H1 (cell line): ENCODE results near the gene GCFC2. TPM values are rescaled to one million over a fixed set of nuclear protein-coding genes. Genes with fewer than 3 reads are reported as not detected.

Experiments used
- CTCF ChIA-PET: fragments of 300-600 bp; sonication (Branson Sonifier 250); formaldehyde crosslinking; loops from one replicate; lab custom pipeline; 2021; ENCODE audit not compliant: partially characterized antibody; lab: Charles Lee
- POLR2A ChIA-PET: fragments of 300-600 bp; sonication (Branson Sonifier 250); formaldehyde crosslinking; loops from one replicate; lab custom pipeline; 2021; ENCODE audit warnings: inconsistent platforms; ENCODE audit not compliant: partially characterized antibody; lab: Charles Lee
- DNase-seq, 2 experiments: peaks; one replicate each; pipeline versions ENCODE4 v3.0.0 to v3.0.0-alpha.2; 2010 to 2022; ENCODE audit warnings: low spot score in 2 of 2, low read depth in 1 of 2, mixed read lengths in 1 of 2
- FAIRE-seq: peaks from 2 replicates; lab custom pipeline; 2011; peaks lifted over from hg19 to GRCh38; lab: Jason Lieb, UNC
- H2AFZ ChIP-seq: 2 replicates; pipeline ENCODE4 v1.8.1; 2012; ENCODE audit warnings: low read length, inconsistent platforms
- H2AK5ac ChIP-seq: 2 replicates; pipeline ENCODE4 v1.6.1; 2013; ENCODE audit warnings: low read depth, low read length
- H2BK120ac ChIP-seq: replicated peaks from 2 replicates; pipeline ENCODE3; 2013; ENCODE audit warnings: low read depth, low read length, inconsistent platforms
- H2BK12ac ChIP-seq: 2 replicates; pipeline ENCODE4 v1.6.1; 2013; ENCODE audit warnings: low read depth, low read length
- H2BK15ac ChIP-seq: 2 replicates; pipeline ENCODE4 v1.6.1; 2013; ENCODE audit warnings: low read length
- H2BK20ac ChIP-seq: 2 replicates; pipeline ENCODE4 v1.6.1; 2013; ENCODE audit warnings: low read length
- H2BK5ac ChIP-seq: 2 replicates; pipeline ENCODE4 v1.6.1; 2013; ENCODE audit warnings: low read depth, low read length
- H3K14ac ChIP-seq: 2 replicates; pipeline ENCODE4 v1.6.1; 2013; ENCODE audit warnings: inconsistent platforms; ENCODE audit not compliant: insufficient read length
- H3K18ac ChIP-seq: 2 replicates; pipeline ENCODE4 v1.6.1; 2013; ENCODE audit warnings: low read length; ENCODE audit errors: extremely low read depth
- H3K23ac ChIP-seq: 2 replicates; pipeline ENCODE4 v1.6.1; 2013; ENCODE audit warnings: inconsistent platforms; ENCODE audit not compliant: insufficient read length
- H3K23me2 ChIP-seq: 2 replicates; pipeline ENCODE4 v1.6.1; 2013; ENCODE audit warnings: low read depth, low read length
- H3K27ac ChIP-seq: 2 replicates; pipeline ENCODE4 v1.6.1; 2011; ENCODE audit warnings: low read depth, low read length, inconsistent platforms
- H3K27me3 ChIP-seq, 4 experiments: replicated peaks in 1 of 4; 1 replicate in 1 of 4; 2 replicates in 3 of 4; pipeline versions ENCODE4 v1.6.1 to v1.8.1; 2011 to 2013; ENCODE audit warnings: low read length in 3 of 4, mild to moderate bottlenecking in 3 of 4, inconsistent platforms in 2 of 4, mixed read lengths in 2 of 4, moderate library complexity in 1 of 4; ENCODE audit not compliant: control insufficient read depth in 3 of 4, insufficient read depth in 3 of 4; ENCODE audit errors: extremely low read depth in 1 of 4
- H3K36me3 ChIP-seq, 4 experiments: 2 replicates each; pipeline versions ENCODE4 v1.6.1 to v1.8.1; 2011 to 2013; ENCODE audit warnings: mild to moderate bottlenecking in 4 of 4, low read length in 3 of 4, moderate library complexity in 2 of 4, control low read depth in 1 of 4, inconsistent platforms in 1 of 4; ENCODE audit not compliant: insufficient read depth in 4 of 4, control insufficient read depth in 2 of 4
- H3K4ac ChIP-seq: replicated peaks from 2 replicates; pipeline ENCODE3; 2013; ENCODE audit warnings: low read length, low read depth, mixed read lengths, inconsistent platforms; ENCODE audit not compliant: insufficient read length
- H3K4me1 ChIP-seq, 4 experiments: replicated peaks in 1 of 4; 1 replicate in 1 of 4; 2 replicates in 3 of 4; pipeline versions ENCODE4 v1.6.1 to v1.8.1; 2011 to 2013; ENCODE audit warnings: low read length in 3 of 4, inconsistent platforms in 2 of 4, mixed read lengths in 1 of 4; ENCODE audit not compliant: insufficient read depth in 4 of 4, control insufficient read depth in 3 of 4
- H3K4me2 ChIP-seq, 2 experiments: 2 replicates each; pipeline versions ENCODE4 v1.6.1 to v1.8.1; 2011 to 2013; ENCODE audit warnings: low read depth in 2 of 2, low read length in 2 of 2, control low read depth in 1 of 2, inconsistent platforms in 1 of 2, mild to moderate bottlenecking in 1 of 2; ENCODE audit not compliant: insufficient read depth in 1 of 2
- H3K4me3 ChIP-seq, 4 experiments: fragments of 200-600, 300-600 bp in 1 of 4; sonication (generic), shearing (Covaris generic), sonication (Bioruptor Twin) in 1 of 4; 2 replicates each; pipeline versions ENCODE4 v1.5.1 to v1.8.1; 2011 to 2016; ENCODE audit warnings: low read length in 4 of 4, low read depth in 3 of 4, control low read depth in 2 of 4, inconsistent platforms in 2 of 4, mild to moderate bottlenecking in 2 of 4, mixed read lengths in 1 of 4, moderate library complexity in 1 of 4; ENCODE audit not compliant: insufficient read depth in 2 of 4; ENCODE audit errors: extremely low read depth in 1 of 4
- H3K56ac ChIP-seq: replicated peaks from 2 replicates; pipeline ENCODE3; 2013; ENCODE audit warnings: low read depth, mild to moderate bottlenecking, mixed read lengths, low read length, inconsistent platforms; ENCODE audit not compliant: insufficient read length
- H3K79me1 ChIP-seq: 2 replicates; pipeline ENCODE4 v1.6.1; 2013; ENCODE audit warnings: low read depth, low read length, control low read depth
- H3K79me2 ChIP-seq, 2 experiments: 2 replicates each; pipeline versions ENCODE4 v1.6.1 to v1.8.1; 2012 to 2013; ENCODE audit warnings: low read length in 2 of 2, mild to moderate bottlenecking in 2 of 2, inconsistent platforms in 1 of 2; ENCODE audit not compliant: insufficient read depth in 2 of 2, control insufficient read depth in 1 of 2
- H3K9ac ChIP-seq, 4 experiments: replicated peaks in 1 of 4; 1 replicate in 1 of 4; 2 replicates in 3 of 4; pipeline versions ENCODE4 v1.6.1 to v1.8.1; 2011 to 2013; ENCODE audit warnings: low read depth in 3 of 4, low read length in 3 of 4, control low read depth in 2 of 4, mild to moderate bottlenecking in 2 of 4, moderate library complexity in 2 of 4, inconsistent platforms in 1 of 4; ENCODE audit errors: extremely low read depth in 1 of 4
- H3K9me3 ChIP-seq, 2 experiments: 2 replicates each; pipeline versions ENCODE4 v1.6.1 to v1.8.1; 2012 to 2013; ENCODE audit warnings: mild to moderate bottlenecking in 2 of 2, moderate library complexity in 2 of 2, control low read depth in 1 of 2, inconsistent platforms in 1 of 2, low read depth in 1 of 2, low read length in 1 of 2, mixed read lengths in 1 of 2; ENCODE audit not compliant: insufficient read depth in 2 of 2
- H4K20me1 ChIP-seq, 2 experiments: replicated peaks in 1 of 2; 2 replicates each; pipeline versions ENCODE3 to v1.8.1; 2011 to 2013; ENCODE audit warnings: inconsistent platforms in 2 of 2, low read length in 2 of 2, mild to moderate bottlenecking in 1 of 2; ENCODE audit not compliant: insufficient read depth in 2 of 2, control insufficient read depth in 1 of 2
- H4K5ac ChIP-seq: 2 replicates; pipeline ENCODE4 v1.6.1; 2013; ENCODE audit warnings: low read length, low read depth, mixed read lengths, inconsistent platforms; ENCODE audit not compliant: insufficient read length
- H4K8ac ChIP-seq: 2 replicates; pipeline ENCODE4 v1.8.0; 2013; ENCODE audit warnings: mild to moderate bottlenecking, moderate library complexity, low read length, inconsistent platforms; ENCODE audit not compliant: insufficient read depth; ENCODE audit errors: extremely low read depth
- H4K91ac ChIP-seq: replicated peaks from 2 replicates; pipeline ENCODE3; 2013; ENCODE audit warnings: low read length, mixed read lengths, inconsistent platforms; ENCODE audit not compliant: insufficient read length
- CBX5 ChIP-seq: fragments of 300-800, 300-1000 bp; sonication (generic); IDR thresholded peaks from 2 replicates; pipeline ENCODE4 v1.7.1; 2016; ENCODE audit warnings: antibody characterized with exemption, low read length, low read depth
- CBX8 ChIP-seq: fragments of 300-800, 300-1000 bp; sonication (generic); IDR thresholded peaks from 2 replicates; pipeline ENCODE4 v1.7.1; 2016; ENCODE audit warnings: low read depth, low read length, borderline replicate concordance
- CTBP2 ChIP-seq: IDR thresholded peaks from 2 replicates; pipeline ENCODE4 v1.7.0; 2011; ENCODE audit warnings: borderline replicate concordance, mild to moderate bottlenecking, moderate library complexity, mixed read lengths, low read length; ENCODE audit not compliant: insufficient read depth, insufficient read length
- GABPA ChIP-seq: IDR thresholded peaks from 2 replicates; pipeline ENCODE4 v1.6.1; 2011; ENCODE audit warnings: mild to moderate bottlenecking, low read length, moderate library complexity, borderline replicate concordance; ENCODE audit not compliant: insufficient read depth
- HDAC6 ChIP-seq: IDR thresholded peaks from one replicate; pipeline ENCODE4 v1.7.1; 2012; ENCODE audit warnings: low read depth, mild to moderate bottlenecking, inconsistent platforms, low read length, moderate library complexity
- KDM4A ChIP-seq: IDR thresholded peaks from one replicate; pipeline ENCODE4 v1.7.1; 2012; ENCODE audit warnings: low read depth, mild to moderate bottlenecking, moderate library complexity, low read length, inconsistent platforms; ENCODE audit not compliant: severe bottlenecking
- RXRA ChIP-seq: IDR thresholded peaks from 2 replicates; pipeline ENCODE4 v1.6.1; 2011; ENCODE audit warnings: low read depth, mild to moderate bottlenecking, low read length, moderate library complexity; ENCODE audit not compliant: insufficient read depth
- SAP30 ChIP-seq: fragments of 300-600 bp; sonication (generic); IDR thresholded peaks from 2 replicates; pipeline ENCODE4 v1.7.1; 2012; ENCODE audit warnings: low read length, moderate library complexity, mild to moderate bottlenecking, inconsistent platforms; ENCODE audit not compliant: insufficient read depth, insufficient replicate concordance
- SIN3A ChIP-seq, 2 experiments: IDR thresholded peaks in 1 of 2; conservative IDR thresholded peaks in 1 of 2; 2 replicates each; pipeline ENCODE4 v1.6.1; 2011 to 2012; ENCODE audit warnings: low read length in 2 of 2, improper control_type of control experiment in 1 of 2, low read depth in 1 of 2, mild to moderate bottlenecking in 1 of 2
- SP2 ChIP-seq: IDR thresholded peaks from 2 replicates; pipeline ENCODE4 v1.6.1; 2012; ENCODE audit warnings: mild to moderate bottlenecking, low read length, inconsistent platforms
- SUZ12 ChIP-seq: fragments of 200-600 bp; sonication (generic); IDR thresholded peaks from 2 replicates; pipeline ENCODE4 v1.6.1; 2012; ENCODE audit warnings: mild to moderate bottlenecking, inconsistent platforms, low read length, moderate library complexity, mixed read lengths
- TAF7 ChIP-seq: optimal IDR thresholded peaks from 2 replicates; pipeline ENCODE3; 2011; ENCODE audit warnings: low read depth, mild to moderate bottlenecking, inconsistent platforms, low read length, moderate library complexity, borderline replicate concordance
- WGBS, 2 experiments: shearing (Covaris generic) in 1 of 2; methylation state at CpG; one replicate each; pipeline versions ENCODE4 v1.1.6 to v1.1.7; 2013 to 2015; ENCODE audit warnings: low lambda C conversion rate in 2 of 2, mixed read lengths in 2 of 2, inconsistent platforms in 1 of 2, low coverage in 1 of 2, missing lambda C conversion rate in 1 of 2; ENCODE audit not compliant: insufficient replicate concordance in 2 of 2, insufficient coverage in 1 of 2, insufficient read length in 1 of 2; ENCODE audit errors: extremely low coverage in 1 of 2, missing lambda C conversion rate in 1 of 2; 5-methylcytosine and 5-hydroxymethylcytosine counted together
- polyA plus RNA-seq, 7 experiments: library from polyadenylated mRNA; depleted of rRNA in 3 of 7; stranded (reverse) in 5 of 7; unstranded in 2 of 7; fragments of >200 nt in 5 of 7; fragments of 200-250 nt in 2 of 7; gene quantifications; 1 replicate in 5 of 7; 2 replicates in 1 of 7; 4 replicates in 1 of 7; pipeline versions ENCODE4 v1.2.1 to v1.2.3, GENCODE V29; 2011 to 2013; ENCODE audit warnings: missing spikeins in 2 of 7, mixed read lengths in 2 of 7
- total RNA-seq: library from RNA; stranded (reverse); fragmentation: NEBNext Ultra II Directional; extraction: Animal tissue kit (Norgen Biotek cat#: 25700); gene quantifications from 2 replicates; pipeline ENCODE4 v1.2.1, GENCODE V29; 2021

The GCFC2 gene
- total and polyA plus RNA-seq, 2 of the 8 experiments (the other 6 are each of a cell fraction or from before 2014, with no cell fraction given): 5.6 to 19.1 TPM

GRCh38 chr2:75709297-75709696 lies 1.4 kb downstream of the GCFC2 start:
- no peak overlapping the region for H3K4ac ChIP-seq
- H2BK120ac ChIP-seq: no peak overlapping the region
- H2BK20ac ChIP-seq: no peak overlapping the region
- POLR2A ChIA-PET: interaction anchor here (1.4 kb wide), 1 partner anchor 33 kb away, joined by 4 read pairs; no protein-coding TSS in a partner anchor
- no peak overlapping the region for H2AFZ ChIP-seq
- no peak overlapping the region for H3K18ac ChIP-seq
- WGBS, 2 experiments: 84% methylated on average over 3 of the region's 3 CpGs; no CpG with 5 or more reads in 1 of the 2 experiments
- no peak overlapping the region for H3K27ac ChIP-seq
- no peak overlapping the region for H2BK12ac ChIP-seq
- no peak overlapping the region for H2BK5ac ChIP-seq
- H3K79me1 ChIP-seq: 0 out of 2 replicates have a peak, but pooled peaks cover 2% of the 10 kb centered on the region
- H3K23me2 ChIP-seq: no peaks in the 10 kb centered on the region; the same call in 1 of the 2 replicates
- H4K8ac ChIP-seq: no peak overlapping the region
- H3K23ac ChIP-seq: no peak overlapping the region
- FAIRE-seq: no peak
- H3K36me3 ChIP-seq: peaks cover 2 to 18% (median 6%) of the 10 kb centered on the region in 4 experiments; a peak in 2 of 8 replicates
- H4K91ac ChIP-seq: no peak overlapping the region
- H4K20me1 ChIP-seq: no peaks in the 10 kb centered on the region
- no peaks in the 10 kb centered on the region for H3K27me3 ChIP-seq
- no peak overlapping the region for H2AK5ac ChIP-seq
- DNase-seq: no peak
- H3K9me3 ChIP-seq: no peaks in the 10 kb centered on the region; a peak in 1 of 4 replicates
- peaks cover 0 to 4% (median 2%) of the 10 kb centered on the region in 4 experiments; a peak in 2 of 7 replicates for H3K4me1 ChIP-seq
- H3K14ac ChIP-seq: no peak overlapping the region
- no peak overlapping the region; a peak in 2 of 7 replicates for H3K9ac ChIP-seq
- H2BK15ac ChIP-seq: no peak overlapping the region
- peak overlapping the region; percentile 6 to 80 (median 39); a peak in 5 of 8 replicates for H3K4me3 ChIP-seq
- H3K56ac ChIP-seq: no peak overlapping the region
- H4K5ac ChIP-seq: no peak overlapping the region
- H3K79me2 ChIP-seq: peaks cover 0 to 20% of the 10 kb centered on the region in 2 experiments; a peak in 2 of 4 replicates
- CTCF ChIA-PET: interaction anchor here (0.8 kb wide), 1 partner anchor 72 kb away, joined by 3 read pairs; no protein-coding TSS in a partner anchor
- peak overlapping the region; percentile 73 to 74; a peak in 3 of 4 replicates for H3K4me2 ChIP-seq
- TF ChIP-seq KDM4A (no peak), HDAC6 (no peak), RXRA (no peak), CTBP2 (no peak), SIN3A (conservative IDR thresholded peaks at IDR 0.05 in 1 of 2, IDR thresholded peaks at IDR 0.05 in 1 of 2; ENCODE audit: low read depth in 1 of 2, low read length in 2 of 2) (no peak), GABPA (no peak), TAF7 (no peak), SP2 (no peak), SUZ12 (no peak), CBX8 (no peak), SAP30 (no peak), CBX5 (no peak)
